ENCODE measurements around the gene FARP1. TPM values are rescaled to one million over a fixed set of nuclear protein-coding genes. Genes with fewer than 3 reads are reported as not detected.

Gene FARP1
- total RNA-seq, 1 donor from 2014 or later, result 289 TPM

DNA sequence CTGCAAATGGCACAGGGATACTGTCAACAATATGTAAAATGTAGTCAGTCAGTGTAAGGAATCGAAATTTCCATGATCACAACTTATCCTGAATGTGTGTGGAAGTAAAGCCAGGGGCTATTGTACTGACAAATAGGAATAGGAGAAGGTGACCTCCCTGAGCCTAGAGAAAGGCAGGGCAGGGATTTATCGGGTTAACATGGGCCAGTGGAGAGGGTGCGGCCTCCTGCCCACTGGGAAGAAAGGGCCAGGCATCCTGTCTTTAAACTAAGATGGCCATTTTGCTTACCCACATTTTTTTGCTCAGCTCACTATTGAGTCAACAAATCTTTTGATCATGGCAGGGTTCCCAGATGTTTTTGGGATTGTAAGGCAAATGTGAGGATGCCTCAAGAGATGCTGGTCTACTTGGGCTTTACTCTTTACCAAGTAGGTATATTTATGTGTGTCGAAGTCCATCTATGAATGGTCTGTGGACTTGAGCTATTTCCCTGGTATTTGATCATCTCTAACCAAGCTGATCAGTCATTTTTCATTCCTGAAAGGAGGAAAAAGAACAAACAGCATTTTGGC lies 150.8 kb downstream of the FARP1 start:
- no peaks in the 10 kb centered on the region for H3K9me3 Mint-ChIP-seq
- H3K4me1 Mint-ChIP-seq, result peaks cover 25% of the 10 kb centered on the region
- no peak overlapping the region for H3K27ac Mint-ChIP-seq
- H3K36me3 Mint-ChIP-seq, result peaks cover 9% of the 10 kb centered on the region
- TF ChIP-seq, protein P1, sequence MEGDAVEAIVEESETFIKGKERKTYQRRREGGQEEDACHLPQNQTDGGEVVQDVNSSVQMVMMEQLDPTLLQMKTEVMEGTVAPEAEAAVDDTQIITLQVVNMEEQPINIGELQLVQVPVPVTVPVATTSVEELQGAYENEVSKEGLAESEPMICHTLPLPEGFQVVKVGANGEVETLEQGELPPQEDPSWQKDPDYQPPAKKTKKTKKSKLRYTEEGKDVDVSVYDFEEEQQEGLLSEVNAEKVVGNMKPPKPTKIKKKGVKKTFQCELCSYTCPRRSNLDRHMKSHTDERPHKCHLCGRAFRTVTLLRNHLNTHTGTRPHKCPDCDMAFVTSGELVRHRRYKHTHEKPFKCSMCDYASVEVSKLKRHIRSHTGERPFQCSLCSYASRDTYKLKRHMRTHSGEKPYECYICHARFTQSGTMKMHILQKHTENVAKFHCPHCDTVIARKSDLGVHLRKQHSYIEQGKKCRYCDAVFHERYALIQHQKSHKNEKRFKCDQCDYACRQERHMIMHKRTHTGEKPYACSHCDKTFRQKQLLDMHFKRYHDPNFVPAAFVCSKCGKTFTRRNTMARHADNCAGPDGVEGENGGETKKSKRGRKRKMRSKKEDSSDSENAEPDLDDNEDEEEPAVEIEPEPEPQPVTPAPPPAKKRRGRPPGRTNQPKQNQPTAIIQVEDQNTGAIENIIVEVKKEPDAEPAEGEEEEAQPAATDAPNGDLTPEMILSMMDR (IDR thresholded peaks at IDR 0.05; ENCODE audit: unreplicated experiment), result no peak
- no peaks in the 10 kb centered on the region for H3K27me3 Mint-ChIP-seq (ENCODE audit: low read depth)
- no peak for DNase-seq (ENCODE audit: low spot score in 2 of 2, unreplicated experiment in 2 of 2)
- no peak overlapping the region for H3K4me3 Mint-ChIP-seq

DNA sequence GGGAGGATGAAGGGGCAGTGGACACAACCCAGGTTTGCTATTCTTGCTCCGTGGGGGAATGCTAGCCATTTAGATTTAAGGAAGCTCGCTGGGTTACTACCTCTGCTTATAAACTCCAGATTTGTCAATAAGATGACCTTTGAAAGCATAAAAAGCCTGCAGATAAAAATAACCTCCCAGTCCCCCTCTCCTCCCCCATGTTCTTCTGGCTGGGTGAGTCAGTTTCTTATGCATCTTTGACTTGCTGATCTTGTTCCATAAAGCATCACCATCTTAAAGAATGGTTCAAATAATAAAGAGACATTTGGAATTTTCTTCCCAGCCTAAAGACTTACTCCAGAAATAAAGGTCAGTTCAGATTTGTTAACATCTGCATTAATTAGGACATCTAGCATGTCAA lies 152.5 kb downstream of the FARP1 start:
- H3K27ac Mint-ChIP-seq, result no peak overlapping the region
- H3K4me1 Mint-ChIP-seq, result peaks cover 40% of the 10 kb centered on the region
- no peak for DNase-seq (ENCODE audit: low spot score in 2 of 2, unreplicated experiment in 2 of 2)
- H3K9me3 Mint-ChIP-seq, result no peaks in the 10 kb centered on the region
- no peak overlapping the region for H3K4me3 Mint-ChIP-seq
- TF ChIP-seq, protein P1 (IDR thresholded peaks at IDR 0.05; ENCODE audit: unreplicated experiment), result no peak
- peaks cover 3% of the 10 kb centered on the region for H3K36me3 Mint-ChIP-seq
- H3K27me3 Mint-ChIP-seq (ENCODE audit: low read depth), result no peaks in the 10 kb centered on the region

DNA sequence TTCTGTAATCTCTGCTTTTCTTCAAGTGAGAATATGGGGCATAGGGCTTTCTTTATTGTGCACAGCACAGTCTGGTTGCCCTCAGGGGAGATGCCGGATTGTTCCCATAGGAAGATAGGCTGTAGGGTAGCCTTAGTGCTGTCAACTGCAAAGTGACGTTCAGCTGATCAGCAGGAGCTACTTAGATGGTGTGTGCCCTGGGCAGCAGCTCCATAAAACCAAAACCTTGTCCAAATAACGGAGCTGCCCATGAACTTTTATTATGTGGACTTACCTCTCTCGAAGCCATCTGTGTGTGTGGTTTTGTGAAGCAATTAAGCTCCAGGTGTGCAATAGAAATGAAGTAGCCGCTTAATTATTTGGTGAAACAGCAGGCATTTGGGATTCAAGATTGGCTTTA lies 154.2 kb downstream of the FARP1 start:
- Mint-ChIP-seq H3K36me3 (no peaks in the 10 kb centered on the region), H3K27me3 (ENCODE audit: low read depth) (no peaks in the 10 kb centered on the region), H3K4me3 (no peak overlapping the region), H3K9me3 (no peaks in the 10 kb centered on the region), H3K4me1 (peaks cover 55% of the 10 kb centered on the region), H3K27ac (no peak overlapping the region)
- DNase-seq (ENCODE audit: low spot score in 2 of 2, unreplicated experiment in 2 of 2), result no peak
- TF ChIP-seq, protein P1 (IDR thresholded peaks at IDR 0.05; ENCODE audit: unreplicated experiment), result no peak

DNA sequence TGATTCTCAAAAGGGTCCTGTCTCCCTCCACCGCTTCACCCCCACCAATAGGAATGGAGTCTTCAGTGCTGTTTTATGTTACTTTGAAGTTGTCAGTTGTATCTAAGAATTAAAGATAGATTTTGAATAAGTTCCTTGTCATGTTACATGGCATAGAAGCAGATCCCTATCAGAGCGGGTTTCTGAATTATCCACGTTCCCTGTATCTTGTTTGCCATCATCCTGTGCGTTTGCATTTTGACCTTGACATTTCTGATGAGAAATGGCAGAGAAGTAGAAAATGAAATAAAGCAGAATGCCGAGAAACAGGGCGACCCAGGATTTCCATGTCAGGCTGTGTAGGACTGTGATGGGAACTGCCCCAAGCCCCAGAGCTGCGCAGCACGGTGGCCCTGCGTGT lies 154.9 kb downstream of the FARP1 start:
- Mint-ChIP-seq H3K4me1 (peaks cover 62% of the 10 kb centered on the region), H3K27me3 (ENCODE audit: low read depth) (no peaks in the 10 kb centered on the region), H3K27ac (no peak overlapping the region), H3K36me3 (no peaks in the 10 kb centered on the region), H3K9me3 (no peaks in the 10 kb centered on the region), H3K4me3 (no peak overlapping the region)
- DNase-seq (ENCODE audit: low spot score in 2 of 2, unreplicated experiment in 2 of 2), result no peak
- TF ChIP-seq, protein P1 (IDR thresholded peaks at IDR 0.05; ENCODE audit: unreplicated experiment), result no peak

DNA sequence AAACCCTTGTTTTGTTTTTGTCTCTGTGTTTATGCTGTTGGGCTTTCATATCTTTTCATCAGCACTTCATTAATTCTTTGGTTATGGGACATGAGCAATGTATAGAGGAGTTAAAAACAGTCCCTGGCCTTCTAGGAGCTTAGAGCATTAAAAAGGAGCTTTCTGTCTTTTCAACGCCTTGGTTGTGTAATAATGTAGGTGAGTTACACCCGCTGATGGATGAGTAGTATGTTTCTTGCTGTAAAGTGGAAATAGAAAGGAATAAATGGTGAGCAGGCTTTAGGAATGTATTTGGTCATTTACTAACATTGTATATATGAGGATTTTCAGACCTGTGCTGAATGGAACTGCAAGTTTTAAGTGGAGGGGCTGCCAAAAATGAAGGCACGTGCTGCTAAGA lies 155.7 kb downstream of the FARP1 start:
- Mint-ChIP-seq H3K27ac (peak overlapping the region; percentile 80), H3K4me1 (peaks cover 70% of the 10 kb centered on the region), H3K36me3 (no peaks in the 10 kb centered on the region), H3K4me3 (no peak overlapping the region), H3K27me3 (ENCODE audit: low read depth) (no peaks in the 10 kb centered on the region), H3K9me3 (no peaks in the 10 kb centered on the region)
- no peak for DNase-seq (ENCODE audit: low spot score in 2 of 2, unreplicated experiment in 2 of 2)
- TF ChIP-seq, protein P1 (IDR thresholded peaks at IDR 0.05; ENCODE audit: unreplicated experiment), result no peak

Data from mesothelial cell of epicardium (in vitro differentiated cells).